Hepatocyte (in vitro differentiated cells): Measurements from ENCODE around the gene AP3S1. TPM values are rescaled to one million over a fixed set of nuclear protein-coding genes. Genes with fewer than 3 reads are reported as not detected.

Source experiments
- DNase-seq: peaks from one replicate; pipeline ENCODE4 v3.0.0-alpha.2; 2016; ENCODE audit warnings: low spot score
- H2AFZ ChIP-seq: fragments of 200-600 bp; sonication (generic); 2 replicates; pipeline ENCODE4 v1.6.0; 2016; ENCODE audit warnings: antibody characterized with exemption, mild to moderate bottlenecking
- H3K27ac ChIP-seq: fragments of 200-600 bp; sonication (generic); 2 replicates; pipeline ENCODE4 v1.5.1; 2016; ENCODE audit warnings: mild to moderate bottlenecking
- H3K27me3 ChIP-seq: fragments of 200-600 bp; sonication (generic); 2 replicates; pipeline ENCODE4 v1.6.1; 2016
- H3K36me3 ChIP-seq: fragments of 200-600 bp; sonication (generic); replicated peaks from 2 replicates; pipeline ENCODE4 v1.5.1; 2016; ENCODE audit warnings: low read depth; ENCODE audit not compliant: insufficient read depth
- H3K4me1 ChIP-seq: fragments of 200-600 bp; sonication (generic); 2 replicates; pipeline ENCODE4 v1.5.1; 2016; ENCODE audit warnings: mild to moderate bottlenecking, moderate library complexity; ENCODE audit not compliant: insufficient read depth
- H3K4me2 ChIP-seq: fragments of 200-600 bp; sonication (generic); 2 replicates; pipeline ENCODE4 v1.6.0; 2016
- H3K4me3 ChIP-seq: fragments of 200-600 bp; sonication (generic); 2 replicates; pipeline ENCODE4 v1.5.1; 2016; ENCODE audit warnings: mild to moderate bottlenecking
- H3K79me2 ChIP-seq: fragments of 200-600 bp; sonication (generic); 2 replicates; pipeline ENCODE4 v1.6.0; 2017; ENCODE audit warnings: mild to moderate bottlenecking
- H3K9me2 ChIP-seq: fragments of 200-600 bp; sonication (generic); replicated peaks from 2 replicates; pipeline ENCODE4 v1.6.0; 2017; ENCODE audit warnings: mild to moderate bottlenecking; ENCODE audit not compliant: insufficient read depth
- H3K9me3 ChIP-seq: fragments of 200-600 bp; sonication (generic); 2 replicates; pipeline ENCODE4 v1.5.1; 2016; ENCODE audit warnings: low read depth, mild to moderate bottlenecking
- H4K20me1 ChIP-seq: fragments of 200-600 bp; sonication (generic); 2 replicates; pipeline ENCODE4 v1.6.0; 2016; ENCODE audit warnings: mild to moderate bottlenecking; ENCODE audit not compliant: insufficient read depth, poor library complexity, severe bottlenecking
- CTCF ChIP-seq: fragments of 200-600 bp; sonication (generic); IDR thresholded peaks from 2 replicates; pipeline ENCODE4 v1.5.1; 2016; ENCODE audit warnings: antibody characterized with exemption, mild to moderate bottlenecking; ENCODE audit not compliant: poor library complexity
- EZH2 ChIP-seq: fragments of 200-600 bp; sonication (generic); IDR thresholded peaks from 2 replicates; pipeline ENCODE4 v1.6.1; 2016; ENCODE audit warnings: antibody characterized with exemption, mild to moderate bottlenecking, borderline replicate concordance
- EZH2phosphoT487 ChIP-seq: fragments of 200-600 bp; sonication (generic); IDR thresholded peaks from one replicate; pipeline ENCODE4 v1.6.1; 2018; ENCODE audit warnings: antibody characterized with exemption, mild to moderate bottlenecking, low read depth, moderate library complexity; ENCODE audit not compliant: unreplicated experiment, severe bottlenecking
- WGBS: methylation state at CpG from one replicate; pipeline ENCODE4 v1.1.6; 2016; ENCODE audit warnings: low lambda C conversion rate; ENCODE audit errors: missing lambda C conversion rate; 5-methylcytosine and 5-hydroxymethylcytosine counted together
- polyA plus RNA-seq: library from polyadenylated mRNA; unstranded; fragments of >200 nt; fragmentation: Nextera tagmentation; extraction: Ambion mirVana; gene quantifications from 2 replicates; pipeline ENCODE4 v1.2.1, GENCODE V29; 2016
- total RNA-seq: library from RNA; depleted of rRNA; stranded (reverse); fragments of >200 nt; gene quantifications from 2 replicates; pipeline ENCODE4 v1.2.3, GENCODE V29; 2014

The AP3S1 gene
- total and polyA plus RNA-seq, 2 experiments from 2014 or later: 148 to 362 TPM

- Histone ChIP-seq H3K9me2 (no peaks in the 10 kb centered on the region), H3K27me3 (no peaks in the 10 kb centered on the region), H3K4me1 (peaks cover 26% of the 10 kb centered on the region), H4K20me1 (peaks cover 62% of the 10 kb centered on the region), H3K9me3 (no peaks in the 10 kb centered on the region), H3K27ac (peak overlapping the region; percentile 94), H3K79me2 (peaks cover 89% of the 10 kb centered on the region), H2AFZ (peak overlapping the region; percentile 64), H3K4me3 (peak overlapping the region; percentile 72), H3K36me3 (no peaks in the 10 kb centered on the region), H3K4me2 (peak overlapping the region; percentile 91)
- no peak for TF ChIP-seq EZH2phosphoT487
- TF ChIP-seq CTCF: no peak
- TF ChIP-seq EZH2: no peak
- 10% methylated on average over 3 of the region's 3 CpGs for whole genome bisulfite sequencing
- DNase-seq: no peak
Observed at GRCh38 chr5:115842952-115843351, 1.2 kb downstream of the AP3S1 start.

- 83% methylated on average over 6 of the region's 6 CpGs for WGBS
- no peaks in the 10 kb centered on the region for H3K36me3 ChIP-seq
- H3K4me3 ChIP-seq: peak overlapping the region; percentile 72
- peaks cover 25% of the 10 kb centered on the region for H3K4me1 ChIP-seq
- H3K4me2 ChIP-seq: peak overlapping the region; percentile 91
- DNase-seq: no peak
- H3K27ac ChIP-seq: no peak overlapping the region
- no peaks in the 10 kb centered on the region for H3K9me3 ChIP-seq
- no peaks in the 10 kb centered on the region for H3K27me3 ChIP-seq
- H4K20me1 ChIP-seq: peaks cover 62% of the 10 kb centered on the region
- peaks cover 89% of the 10 kb centered on the region for H3K79me2 ChIP-seq
- no peaks in the 10 kb centered on the region for H3K9me2 ChIP-seq
- TF ChIP-seq EZH2phosphoT487: no peak
- no peak for TF ChIP-seq CTCF
- no peak for TF ChIP-seq EZH2
- H2AFZ ChIP-seq: no peak overlapping the region
Observed at GRCh38 chr5:115843444-115844130, 1.9 kb downstream of the AP3S1 start.

- Histone ChIP-seq H3K9me3 (no peaks in the 10 kb centered on the region), H3K4me3 (no peak overlapping the region), H3K9me2 (no peaks in the 10 kb centered on the region), H3K27ac (no peak overlapping the region), H4K20me1 (peaks cover 59% of the 10 kb centered on the region), H3K36me3 (no peaks in the 10 kb centered on the region), H3K4me2 (peak overlapping the region; percentile 91), H3K27me3 (no peaks in the 10 kb centered on the region), H3K79me2 (peaks cover 90% of the 10 kb centered on the region), H3K4me1 (peaks cover 21% of the 10 kb centered on the region), H2AFZ (no peak overlapping the region)
- WGBS: 62% methylated on average over 7 of the region's 7 CpGs
- TF ChIP-seq EZH2phosphoT487 (no peak), EZH2 (no peak)
- DNase-seq: no peak
Observed at GRCh38 chr5:115844321-115844817, 2.6 kb downstream of the AP3S1 start.

- WGBS: 93% methylated on average over 7 of the region's 7 CpGs
- Histone ChIP-seq H3K4me2 (no peak overlapping the region), H3K9me3 (no peaks in the 10 kb centered on the region), H3K27ac (no peak overlapping the region), H3K27me3 (no peaks in the 10 kb centered on the region), H3K9me2 (no peaks in the 10 kb centered on the region), H3K4me3 (no peak overlapping the region), H4K20me1 (peaks cover 57% of the 10 kb centered on the region), H3K4me1 (peaks cover 16% of the 10 kb centered on the region), H2AFZ (no peak overlapping the region), H3K79me2 (peaks cover 97% of the 10 kb centered on the region), H3K36me3 (no peaks in the 10 kb centered on the region)
- TF ChIP-seq EZH2phosphoT487 (no peak), EZH2 (no peak), CTCF (no peak)
- no peak for DNase-seq
Observed at GRCh38 chr5:115847290-115847689, 5.6 kb downstream of the AP3S1 start.
